Measurements from ENCODE around the gene TOGARAM2.

DNA sequence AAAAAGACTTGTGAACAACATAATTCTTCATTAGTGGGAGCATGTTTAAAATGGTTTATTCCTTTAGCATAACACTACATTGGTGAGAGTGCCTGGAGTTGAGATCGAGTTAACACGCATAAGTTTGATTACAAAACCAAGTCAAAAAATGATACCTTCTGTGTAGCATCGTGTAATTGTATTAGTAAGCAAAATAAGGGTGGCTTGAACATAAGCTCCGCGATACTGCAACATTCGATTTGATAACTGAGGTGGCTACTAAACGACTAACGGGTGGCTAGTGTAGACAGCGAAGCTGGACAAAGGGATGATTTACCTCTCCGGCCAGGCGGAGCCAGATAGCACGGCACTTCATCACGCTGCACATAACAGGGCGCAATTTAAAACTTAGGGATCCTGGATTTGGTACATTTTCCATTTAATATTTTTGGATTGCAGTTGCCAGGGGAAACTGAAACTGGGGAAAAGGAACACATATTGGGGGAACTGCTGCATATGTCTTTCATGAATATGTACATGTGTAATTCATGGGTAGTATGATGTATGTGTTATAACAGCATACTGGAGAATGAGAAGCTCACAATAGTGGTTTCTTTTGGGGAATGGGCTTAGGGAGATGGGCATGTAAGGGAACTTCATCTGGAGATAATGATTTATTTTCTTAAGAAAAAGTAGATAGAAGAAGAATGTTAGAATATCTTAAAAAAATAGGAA, 36.4 kb upstream of the TOGARAM2 start:
- no peak for TF ChIP-seq ZNF658 (tag by site-specific recombination; IDR thresholded peaks at IDR 0.05)
- no peak for TF ChIP-seq ZBTB1 (tag by site-specific recombination; IDR thresholded peaks at IDR 0.05)
- TF ChIP-seq, protein P1, sequence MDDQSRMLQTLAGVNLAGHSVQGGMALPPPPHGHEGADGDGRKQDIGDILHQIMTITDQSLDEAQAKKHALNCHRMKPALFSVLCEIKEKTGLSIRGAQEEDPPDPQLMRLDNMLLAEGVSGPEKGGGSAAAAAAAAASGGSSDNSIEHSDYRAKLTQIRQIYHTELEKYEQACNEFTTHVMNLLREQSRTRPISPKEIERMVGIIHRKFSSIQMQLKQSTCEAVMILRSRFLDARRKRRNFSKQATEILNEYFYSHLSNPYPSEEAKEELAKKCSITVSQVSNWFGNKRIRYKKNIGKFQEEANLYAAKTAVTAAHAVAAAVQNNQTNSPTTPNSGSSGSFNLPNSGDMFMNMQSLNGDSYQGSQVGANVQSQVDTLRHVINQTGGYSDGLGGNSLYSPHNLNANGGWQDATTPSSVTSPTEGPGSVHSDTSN (CRISPR knock-in tag; IDR thresholded peaks at IDR 0.05), result no peak
- TF ChIP-seq, protein P2, sequence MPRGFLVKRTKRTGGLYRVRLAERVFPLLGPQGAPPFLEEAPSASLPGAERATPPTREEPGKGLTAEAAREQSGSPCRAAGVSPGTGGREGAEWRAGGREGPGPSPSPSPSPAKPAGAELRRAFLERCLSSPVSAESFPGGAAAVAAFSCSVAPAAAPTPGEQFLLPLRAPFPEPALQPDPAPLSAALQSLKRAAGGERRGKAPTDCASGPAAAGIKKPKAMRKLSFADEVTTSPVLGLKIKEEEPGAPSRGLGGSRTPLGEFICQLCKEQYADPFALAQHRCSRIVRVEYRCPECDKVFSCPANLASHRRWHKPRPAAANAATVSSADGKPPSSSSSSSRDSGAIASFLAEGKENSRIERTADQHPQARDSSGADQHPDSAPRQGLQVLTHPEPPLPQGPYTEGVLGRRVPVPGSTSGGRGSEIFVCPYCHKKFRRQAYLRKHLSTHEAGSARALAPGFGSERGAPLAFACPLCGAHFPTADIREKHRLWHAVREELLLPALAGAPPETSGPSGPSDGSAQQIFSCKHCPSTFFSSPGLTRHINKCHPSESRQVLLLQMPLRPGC (tag by site-specific recombination; IDR thresholded peaks at IDR 0.05), result no peak
- TF ChIP-seq, protein P3, sequence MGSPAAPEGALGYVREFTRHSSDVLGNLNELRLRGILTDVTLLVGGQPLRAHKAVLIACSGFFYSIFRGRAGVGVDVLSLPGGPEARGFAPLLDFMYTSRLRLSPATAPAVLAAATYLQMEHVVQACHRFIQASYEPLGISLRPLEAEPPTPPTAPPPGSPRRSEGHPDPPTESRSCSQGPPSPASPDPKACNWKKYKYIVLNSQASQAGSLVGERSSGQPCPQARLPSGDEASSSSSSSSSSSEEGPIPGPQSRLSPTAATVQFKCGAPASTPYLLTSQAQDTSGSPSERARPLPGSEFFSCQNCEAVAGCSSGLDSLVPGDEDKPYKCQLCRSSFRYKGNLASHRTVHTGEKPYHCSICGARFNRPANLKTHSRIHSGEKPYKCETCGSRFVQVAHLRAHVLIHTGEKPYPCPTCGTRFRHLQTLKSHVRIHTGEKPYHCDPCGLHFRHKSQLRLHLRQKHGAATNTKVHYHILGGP (tag by site-specific recombination; IDR thresholded peaks at IDR 0.05), result no peak
- TF ChIP-seq, protein P4, sequence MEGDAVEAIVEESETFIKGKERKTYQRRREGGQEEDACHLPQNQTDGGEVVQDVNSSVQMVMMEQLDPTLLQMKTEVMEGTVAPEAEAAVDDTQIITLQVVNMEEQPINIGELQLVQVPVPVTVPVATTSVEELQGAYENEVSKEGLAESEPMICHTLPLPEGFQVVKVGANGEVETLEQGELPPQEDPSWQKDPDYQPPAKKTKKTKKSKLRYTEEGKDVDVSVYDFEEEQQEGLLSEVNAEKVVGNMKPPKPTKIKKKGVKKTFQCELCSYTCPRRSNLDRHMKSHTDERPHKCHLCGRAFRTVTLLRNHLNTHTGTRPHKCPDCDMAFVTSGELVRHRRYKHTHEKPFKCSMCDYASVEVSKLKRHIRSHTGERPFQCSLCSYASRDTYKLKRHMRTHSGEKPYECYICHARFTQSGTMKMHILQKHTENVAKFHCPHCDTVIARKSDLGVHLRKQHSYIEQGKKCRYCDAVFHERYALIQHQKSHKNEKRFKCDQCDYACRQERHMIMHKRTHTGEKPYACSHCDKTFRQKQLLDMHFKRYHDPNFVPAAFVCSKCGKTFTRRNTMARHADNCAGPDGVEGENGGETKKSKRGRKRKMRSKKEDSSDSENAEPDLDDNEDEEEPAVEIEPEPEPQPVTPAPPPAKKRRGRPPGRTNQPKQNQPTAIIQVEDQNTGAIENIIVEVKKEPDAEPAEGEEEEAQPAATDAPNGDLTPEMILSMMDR (tag by site-specific recombination; IDR thresholded peaks at IDR 0.05), result no peak
- TF ChIP-seq RBAK (tag by site-specific recombination; IDR thresholded peaks at IDR 0.05), result no peak
